ENCODE data around the gene WDR33. TPM values are rescaled to one million over a fixed set of nuclear protein-coding genes. Genes with fewer than 3 reads are reported as not detected.

Gene WDR33
- total RNA-seq, 1 donor from 2014 or later: 37.1 TPM

DNA sequence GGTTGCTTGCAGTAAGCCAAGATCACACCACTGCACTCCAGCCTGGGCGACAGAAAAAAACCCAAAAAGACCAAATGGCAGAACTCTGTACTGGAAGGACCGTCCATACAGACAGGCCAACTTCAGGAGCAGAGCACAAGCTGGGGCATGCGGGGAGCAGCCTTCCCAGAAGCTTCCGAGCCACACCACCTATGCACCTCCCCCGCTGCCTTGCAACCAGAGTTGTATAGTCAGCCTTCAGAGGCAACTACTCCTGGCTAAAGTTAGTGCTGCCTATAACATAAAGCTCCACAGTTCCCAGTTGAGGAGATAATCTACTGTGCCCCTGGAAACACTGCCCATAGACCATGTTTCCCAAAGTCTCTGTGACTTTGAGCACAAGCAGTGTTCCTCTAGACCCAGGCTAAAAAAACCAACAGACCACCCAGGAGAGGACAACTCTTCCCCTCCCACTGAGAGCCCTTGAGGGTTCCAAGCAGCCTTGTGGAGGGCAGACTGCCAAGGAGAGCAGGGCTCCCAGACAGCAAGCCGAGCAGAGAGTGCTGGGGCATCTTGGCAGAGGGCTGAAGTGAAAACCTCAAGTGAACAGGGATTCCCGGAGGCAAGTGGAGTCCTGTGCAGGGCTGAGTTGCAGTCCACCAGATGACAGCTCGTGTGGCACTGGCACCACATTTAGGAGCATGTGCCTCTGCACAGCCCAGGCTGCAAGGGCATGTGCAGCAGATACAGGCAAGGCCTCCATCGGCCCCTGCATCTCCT lies 102.9 kb downstream of the WDR33 start:
- H3K27ac ChIP-seq: no peak overlapping the region
- peaks cover 0 to 23% of the 10 kb centered on the region in 2 donors for H3K36me3 ChIP-seq
- intact Hi-C loops (cut with DNase I): loop anchor here (10.0 kb wide), 1 partner anchor 107 kb away; the partner anchor contains the start of gene WDR33

DNA sequence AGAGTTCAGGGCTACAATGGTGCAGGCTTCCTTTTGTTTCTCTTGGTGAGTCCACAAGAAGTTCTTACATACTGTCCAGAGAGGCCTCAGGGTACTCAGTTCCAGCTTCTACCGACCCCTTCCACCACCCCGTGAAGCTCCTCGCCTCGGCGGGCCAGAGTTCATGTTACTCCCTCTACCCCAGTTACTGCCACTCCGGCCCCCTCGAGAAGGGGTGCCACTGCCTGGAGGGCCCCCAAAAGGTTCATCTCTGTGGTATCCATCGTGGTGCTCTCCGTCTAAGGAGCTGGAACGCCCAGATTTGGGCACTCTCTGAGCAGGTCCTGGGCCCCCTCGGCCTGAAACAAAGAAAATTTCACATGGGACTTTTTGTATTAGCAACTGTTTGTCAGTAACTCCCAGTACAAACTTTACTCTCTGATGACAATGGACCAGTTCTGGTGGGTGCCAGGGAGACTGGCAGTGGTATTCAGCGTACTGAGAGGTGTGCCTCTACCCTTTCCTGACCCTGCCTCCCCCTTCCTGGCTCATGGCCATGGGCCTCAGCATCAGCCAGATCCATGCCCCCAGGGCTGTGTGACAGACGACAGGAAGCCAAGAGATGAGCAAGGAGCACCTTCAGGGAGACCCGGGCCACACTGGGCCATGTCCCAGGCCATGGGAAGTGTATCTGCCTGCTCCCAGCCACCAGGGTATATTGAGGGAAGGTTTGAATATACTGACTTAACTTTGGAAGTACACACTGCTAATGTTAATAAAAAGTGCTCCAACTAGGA lies 104.6 kb downstream of the WDR33 start:
- H3K27ac ChIP-seq: peak overlapping the region; percentile 39
- intact Hi-C loops (cut with DNase I): loop anchor here (10.0 kb wide), 1 partner anchor 108 kb away; the partner anchor contains the start of gene WDR33
- H3K36me3 ChIP-seq: peaks cover 0 to 23% of the 10 kb centered on the region in 2 donors

More for the DNA sequence above, 102.9 kb downstream of the WDR33 start:
- Histone ChIP-seq H3K9me3 (no peaks in the 10 kb centered on the region), H3K27me3 (no peaks in the 10 kb centered on the region), H3K4me3 (no peak overlapping the region), H3K4me1 (peaks cover 28% of the 10 kb centered on the region)
- DNase-seq (ENCODE audit: extremely low spot score in 2 of 2): no peak
- TF ChIP-seq POLR2A (IDR thresholded peaks at IDR 0.05) (no peak), POLR2AphosphoS5 (IDR thresholded peaks at IDR 0.05; ENCODE audit: insufficient read depth in 1 of 2, low read depth in 1 of 2) (no peak)
- TF ChIP-seq, protein P1, sequence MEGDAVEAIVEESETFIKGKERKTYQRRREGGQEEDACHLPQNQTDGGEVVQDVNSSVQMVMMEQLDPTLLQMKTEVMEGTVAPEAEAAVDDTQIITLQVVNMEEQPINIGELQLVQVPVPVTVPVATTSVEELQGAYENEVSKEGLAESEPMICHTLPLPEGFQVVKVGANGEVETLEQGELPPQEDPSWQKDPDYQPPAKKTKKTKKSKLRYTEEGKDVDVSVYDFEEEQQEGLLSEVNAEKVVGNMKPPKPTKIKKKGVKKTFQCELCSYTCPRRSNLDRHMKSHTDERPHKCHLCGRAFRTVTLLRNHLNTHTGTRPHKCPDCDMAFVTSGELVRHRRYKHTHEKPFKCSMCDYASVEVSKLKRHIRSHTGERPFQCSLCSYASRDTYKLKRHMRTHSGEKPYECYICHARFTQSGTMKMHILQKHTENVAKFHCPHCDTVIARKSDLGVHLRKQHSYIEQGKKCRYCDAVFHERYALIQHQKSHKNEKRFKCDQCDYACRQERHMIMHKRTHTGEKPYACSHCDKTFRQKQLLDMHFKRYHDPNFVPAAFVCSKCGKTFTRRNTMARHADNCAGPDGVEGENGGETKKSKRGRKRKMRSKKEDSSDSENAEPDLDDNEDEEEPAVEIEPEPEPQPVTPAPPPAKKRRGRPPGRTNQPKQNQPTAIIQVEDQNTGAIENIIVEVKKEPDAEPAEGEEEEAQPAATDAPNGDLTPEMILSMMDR (IDR thresholded peaks at IDR 0.05): no peak

DNA sequence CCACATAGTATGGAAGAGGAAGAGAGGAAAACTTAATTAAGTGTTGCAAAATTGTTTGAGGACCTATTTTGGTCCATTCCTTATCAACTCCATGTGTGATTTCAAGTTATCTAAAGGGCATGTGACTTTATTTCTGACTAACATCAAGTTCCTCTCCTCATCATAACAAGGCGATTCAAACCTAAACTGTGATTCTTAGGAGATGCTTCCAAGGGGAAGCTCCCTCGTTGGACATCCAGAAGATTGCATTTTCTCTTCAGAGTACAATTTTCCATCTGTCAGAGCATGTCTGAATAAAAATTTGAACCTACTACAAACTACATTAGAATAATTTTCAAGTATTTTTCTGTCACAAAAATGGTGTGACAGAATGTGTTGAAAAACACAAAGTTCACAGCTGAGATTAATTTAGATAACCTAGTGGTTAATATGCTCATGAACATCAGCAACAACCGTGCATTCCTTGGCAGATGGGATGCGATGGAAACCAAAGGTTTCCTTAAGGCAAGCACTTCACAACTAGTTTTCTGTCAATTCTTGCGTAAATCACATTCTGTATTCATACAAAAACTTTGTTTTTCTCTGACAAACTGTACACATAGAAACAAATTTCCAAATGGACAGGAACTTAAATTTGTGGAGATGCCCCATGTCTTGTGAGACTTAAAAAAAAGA lies 105.4 kb downstream of the WDR33 start:
- TF ChIP-seq, protein P1 (IDR thresholded peaks at IDR 0.05): no peak
- peak in 1 of 2 donors; percentile 19 for TF ChIP-seq POLR2AphosphoS5 (IDR thresholded peaks at IDR 0.05; ENCODE audit: insufficient read depth in 1 of 2, low read depth in 1 of 2)
- peaks cover 43% of the 10 kb centered on the region for H3K4me1 ChIP-seq
- H3K9me3 ChIP-seq: no peaks in the 10 kb centered on the region
- no peak overlapping the region for H3K4me3 ChIP-seq
- peaks cover 0 to 23% of the 10 kb centered on the region in 2 donors for H3K36me3 ChIP-seq
- H3K27ac ChIP-seq: peak overlapping the region; percentile 39
- H3K27me3 ChIP-seq: no peaks in the 10 kb centered on the region
- intact Hi-C loops (cut with DNase I): loop anchor here (10.0 kb wide), 1 partner anchor 109 kb away; the partner anchor contains the start of gene WDR33
- DNase-seq (ENCODE audit: extremely low spot score in 2 of 2): no peak

More for the DNA sequence above, 104.6 kb downstream of the WDR33 start:
- H3K4me3 ChIP-seq: no peak overlapping the region
- peaks cover 39% of the 10 kb centered on the region for H3K4me1 ChIP-seq
- DNase-seq (ENCODE audit: extremely low spot score in 2 of 2): no peak
- TF ChIP-seq, protein P1 (IDR thresholded peaks at IDR 0.05): no peak
- no peak for TF ChIP-seq POLR2A (IDR thresholded peaks at IDR 0.05)
- TF ChIP-seq POLR2AphosphoS5 (IDR thresholded peaks at IDR 0.05; ENCODE audit: insufficient read depth in 1 of 2, low read depth in 1 of 2): no peak
- no peaks in the 10 kb centered on the region for H3K9me3 ChIP-seq
- H3K27me3 ChIP-seq: no peaks in the 10 kb centered on the region

DNA sequence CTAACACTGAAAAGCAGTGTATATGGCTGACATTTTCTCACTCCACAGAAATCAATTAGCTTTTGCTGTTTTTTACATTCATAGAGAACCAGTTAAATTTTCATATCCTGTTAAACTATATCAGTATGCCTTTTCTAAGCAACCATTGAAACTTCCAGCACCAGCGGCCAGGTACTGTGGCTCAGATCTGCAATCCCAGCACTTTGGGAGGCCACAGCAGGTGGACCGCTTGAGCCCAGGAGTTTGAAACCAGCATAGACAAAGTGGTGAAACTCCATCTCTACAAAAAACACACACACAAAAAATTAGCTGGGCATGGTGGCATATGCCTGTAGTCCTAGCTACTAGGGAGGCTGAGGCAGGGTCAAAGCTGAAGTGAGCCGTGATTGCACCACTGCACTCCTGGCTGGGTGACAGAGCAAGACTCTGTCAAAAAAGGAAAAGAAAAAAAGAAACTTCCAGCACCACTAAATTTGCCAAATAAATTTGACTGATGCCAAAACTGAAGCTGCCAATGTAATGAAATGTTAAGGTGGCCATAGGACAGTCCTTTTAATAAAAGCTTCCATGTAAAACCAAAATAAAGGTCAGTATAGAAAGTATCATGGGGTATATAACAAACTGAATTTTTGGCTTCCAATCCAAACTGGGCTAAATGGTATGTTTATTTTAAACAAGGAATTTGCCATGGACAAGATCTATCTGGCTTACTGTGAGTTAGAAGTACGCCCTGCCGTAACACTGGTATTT lies 106.2 kb downstream of the WDR33 start:
- Histone ChIP-seq H3K4me1 (peaks cover 47% of the 10 kb centered on the region), H3K27me3 (no peaks in the 10 kb centered on the region), H3K36me3 (peaks cover 0 to 23% of the 10 kb centered on the region in 2 donors), H3K9me3 (no peaks in the 10 kb centered on the region), H3K27ac (peak overlapping the region; percentile 49), H3K4me3 (no peak overlapping the region)
- no peak for TF ChIP-seq POLR2AphosphoS5 (IDR thresholded peaks at IDR 0.05; ENCODE audit: insufficient read depth in 1 of 2, low read depth in 1 of 2)
- DNase-seq (ENCODE audit: extremely low spot score in 2 of 2): no peak
- intact Hi-C loops (cut with DNase I): loop anchor here (10.0 kb wide), 1 partner anchor 110 kb away; the partner anchor contains the start of gene WDR33
